ENCODE measurements around the gene LDLRAD3. TPM values are rescaled to one million over a fixed set of nuclear protein-coding genes. Genes with fewer than 3 reads are reported as not detected.
A peak's percentile ranks its signal among the peaks of the same experiment; 100 is the strongest.

The LDLRAD3 gene
- total RNA-seq, 4 donors from 2014 or later: 19.4 to 49.5 (median 31.0) TPM

GRCh38 chr11:36070213-36070953 is 126.5 kb downstream of the LDLRAD3 start:
- WGBS, 2 donors: 66 to 80% methylated on average over 5 of the region's 5 CpGs
- peaks cover 0 to 11% (median 0%) of the 10 kb centered on the region in 4 donors for H3K9me3 ChIP-seq
- H3K27me3 ChIP-seq: no peaks in the 10 kb centered on the region
- no peak for TF ChIP-seq EP300 (IDR thresholded peaks at IDR 0.05)
- TF ChIP-seq POLR2A (IDR thresholded peaks at IDR 0.05): no peak
- TF ChIP-seq CTCF (IDR thresholded peaks at IDR 0.05): no peak
- H3K36me3 ChIP-seq: peaks cover 0 to 19% (median 0%) of the 10 kb centered on the region in 3 donors
- DNase-seq (ENCODE audit: low spot score in 2 of 2): no peak
- H3K4me1 ChIP-seq: peaks cover 0 to 38% (median 4%) of the 10 kb centered on the region in 4 donors
- H3K27ac ChIP-seq: no peak overlapping the region
- H3K4me3 ChIP-seq: no peak overlapping the region

- WGBS, 2 donors: 72 to 94% methylated on average over 5 of the region's 5 CpGs
- H3K27ac ChIP-seq: no peak overlapping the region
Measured at GRCh38 chr11:36070954-36071330, 127.1 kb downstream of the LDLRAD3 start.

GRCh38 chr11:36071917-36072500 is 128.1 kb downstream of the LDLRAD3 start:
- H3K4me1 ChIP-seq: peaks cover 0 to 35% (median 4%) of the 10 kb centered on the region in 4 donors
- H3K4me3 ChIP-seq: no peak overlapping the region
- 59 to 69% methylated on average over 2 of the region's 2 CpGs for WGBS, 2 donors
- H3K36me3 ChIP-seq: peaks cover 0 to 15% (median 0%) of the 10 kb centered on the region in 3 donors
- H3K27me3 ChIP-seq: no peaks in the 10 kb centered on the region
- TF ChIP-seq POLR2A (IDR thresholded peaks at IDR 0.05) (no peak), CTCF (IDR thresholded peaks at IDR 0.05) (no peak), EP300 (IDR thresholded peaks at IDR 0.05) (no peak)
- no peak overlapping the region for H3K27ac ChIP-seq
- peaks cover 0 to 12% (median 0%) of the 10 kb centered on the region in 4 donors for H3K9me3 ChIP-seq
- no peak for DNase-seq (ENCODE audit: low spot score in 2 of 2)

More at GRCh38 chr11:36070954-36071330, 127.1 kb downstream of the LDLRAD3 start:
- peaks cover 0 to 36% (median 4%) of the 10 kb centered on the region in 4 donors for H3K4me1 ChIP-seq
- H3K36me3 ChIP-seq: peaks cover 0 to 19% (median 0%) of the 10 kb centered on the region in 3 donors
- no peak for DNase-seq (ENCODE audit: low spot score in 2 of 2)
- H3K4me3 ChIP-seq: no peak overlapping the region
- H3K9me3 ChIP-seq: peaks cover 0 to 12% (median 0%) of the 10 kb centered on the region in 4 donors
- TF ChIP-seq POLR2A (IDR thresholded peaks at IDR 0.05) (no peak), EP300 (IDR thresholded peaks at IDR 0.05) (no peak), CTCF (IDR thresholded peaks at IDR 0.05) (no peak)
- H3K27me3 ChIP-seq: no peaks in the 10 kb centered on the region

- no peaks in the 10 kb centered on the region for H3K27me3 ChIP-seq
- H3K36me3 ChIP-seq: no peaks in the 10 kb centered on the region
- H3K4me3 ChIP-seq: no peak overlapping the region
- TF ChIP-seq EP300 (IDR thresholded peaks at IDR 0.05): no peak
- no peak for TF ChIP-seq POLR2A (IDR thresholded peaks at IDR 0.05)
- no peak for TF ChIP-seq CTCF (IDR thresholded peaks at IDR 0.05)
- WGBS, 2 donors: 44 to 49% methylated on average over 9 of the region's 9 CpGs
- peaks cover 0 to 35% (median 4%) of the 10 kb centered on the region in 4 donors for H3K4me1 ChIP-seq
- DNase-seq (ENCODE audit: low spot score in 2 of 2): no peak
- peak overlapping the region in 1 of 4 donors; percentile 8 for H3K27ac ChIP-seq
- H3K9me3 ChIP-seq: peaks cover 0 to 7% (median 0%) of the 10 kb centered on the region in 4 donors
Measured at GRCh38 chr11:36073411-36074203, 129.7 kb downstream of the LDLRAD3 start.
